ENCODE data around the gene ZNF20.

ZNF20 gene

GRCh38 chr19:12155324-12155860 is 15.2 kb upstream of the ZNF20 start:
- Histone ChIP-seq H3K4me3 (replicated peaks; ENCODE audit: insufficient read depth, low read length) (no peak overlapping the region), H3K27ac (replicated peaks) (no peak overlapping the region), H3K27me3 (ENCODE audit: insufficient read depth, poor library complexity, severe bottlenecking) (peaks cover 5% of the 10 kb centered on the region)
- no peak for TF ChIP-seq REST (IDR thresholded peaks at IDR 0.05; ENCODE audit: insufficient replicate concordance, low read depth)
- DNase-seq (ENCODE audit: low read depth in 1 of 2, low spot score in 1 of 2), result no peak

- DNase-seq (ENCODE audit: low read depth in 1 of 2, low spot score in 1 of 2), result no peak
- Histone ChIP-seq H3K27me3 (ENCODE audit: insufficient read depth, poor library complexity, severe bottlenecking) (no peaks in the 10 kb centered on the region), H3K4me3 (replicated peaks; ENCODE audit: insufficient read depth, low read length) (no peak overlapping the region), H3K27ac (replicated peaks) (no peak overlapping the region)
- TF ChIP-seq CTCF (IDR thresholded peaks at IDR 0.05; ENCODE audit: insufficient read depth, low read length), result no peak
These were observed 5.2 kb upstream of the ZNF20 start for GRCh38 chr19:12145348-12145747.

GRCh38 chr19:12141405-12141736 is 1.2 kb upstream of the ZNF20 start:
- DNase-seq (ENCODE audit: low read depth in 1 of 2, low spot score in 1 of 2), result no peak

More at GRCh38 chr19:12141405-12141736, 1.2 kb upstream of the ZNF20 start:
- Histone ChIP-seq H3K27me3 (ENCODE audit: insufficient read depth, poor library complexity, severe bottlenecking) (no peaks in the 10 kb centered on the region), H3K4me3 (replicated peaks; ENCODE audit: insufficient read depth, low read length) (no peak overlapping the region), H3K27ac (replicated peaks) (no peak overlapping the region)
- TF ChIP-seq REST (IDR thresholded peaks at IDR 0.05; ENCODE audit: insufficient replicate concordance, low read depth) (no peak), GABPA (IDR thresholded peaks at IDR 0.05; ENCODE audit: low read depth) (no peak), CTCF (IDR thresholded peaks at IDR 0.05; ENCODE audit: insufficient read depth, low read length) (no peak), POLR2AphosphoS5 (IDR thresholded peaks at IDR 0.05; ENCODE audit: low read depth) (no peak), SPI1 (IDR thresholded peaks at IDR 0.05; ENCODE audit: borderline replicate concordance, low read depth) (no peak)

Measured in HL-60 (cell line).